SU-DHL-6 (cell line): ENCODE measurements around the gene ARHGAP10.
"Not testable (repeated sequence)": the region's sequence is repeated elsewhere in the genome, so short reads cannot be mapped to it uniquely, and the experiment has no call there.

Source experiments
- H2AFZ ChIP-seq: fragments of 200-600 bp; sonication (generic); 2 replicates; pipeline ENCODE4 v1.6.1; 2014; ENCODE audit warnings: low read depth, mild to moderate bottlenecking, moderate library complexity, mixed read lengths, antibody characterized with exemption, low read length; ENCODE audit not compliant: severe bottlenecking
- H3F3A ChIP-seq: fragments of 200-600 bp; shearing (Covaris generic); 2 replicates; pipeline ENCODE4 v1.6.0; 2016; ENCODE audit warnings: antibody characterized with exemption, mild to moderate bottlenecking; ENCODE audit not compliant: insufficient read depth
- H3K27ac ChIP-seq: fragments of 200-600 bp; sonication (generic); 2 replicates; pipeline ENCODE4 v1.5.1; 2016; ENCODE audit warnings: low read depth, mild to moderate bottlenecking, low read length, moderate library complexity, mixed read lengths
- H3K27me3 ChIP-seq: fragments of 200-600 bp; sonication (generic), shearing (Covaris generic); 2 replicates; pipeline ENCODE4 v1.6.0; 2014; ENCODE audit warnings: mild to moderate bottlenecking, low read length
- H3K36me3 ChIP-seq: fragments of 200-600 bp; sonication (generic); 2 replicates; pipeline ENCODE4 v1.6.1; 2014; ENCODE audit warnings: mild to moderate bottlenecking, low read length, mixed read lengths
- H3K4me2 ChIP-seq: fragments of 300-600, 200-600 bp; shearing (Covaris generic), sonication (generic); 2 replicates; pipeline ENCODE4 v1.6.0; 2014; ENCODE audit warnings: low read length, low read depth, mild to moderate bottlenecking; ENCODE audit not compliant: poor library complexity, severe bottlenecking
- H3K4me3 ChIP-seq: fragments of 200-600 bp; sonication (generic); 2 replicates; pipeline ENCODE4 v1.5.1; 2014; ENCODE audit warnings: antibody characterized with exemption, low read length, mild to moderate bottlenecking, mixed read lengths; ENCODE audit not compliant: insufficient read depth, poor library complexity, severe bottlenecking
- H3K79me2 ChIP-seq: fragments of 200-600 bp; sonication (generic); 2 replicates; pipeline ENCODE4 v1.6.1; 2014; ENCODE audit warnings: mild to moderate bottlenecking, low read length, moderate library complexity; ENCODE audit not compliant: insufficient read depth
- H3K9ac ChIP-seq: fragments of 200-600 bp; sonication (generic); 2 replicates; pipeline ENCODE4 v1.7.0; 2014; ENCODE audit warnings: mild to moderate bottlenecking, low read length
- H3K9me2 ChIP-seq: fragments of 200-600 bp; sonication (generic); replicated peaks from 2 replicates; pipeline ENCODE4 v1.6.1; 2014; ENCODE audit warnings: low read length; ENCODE audit not compliant: insufficient read depth
- H3K9me3 ChIP-seq: fragments of 200-600 bp; sonication (generic); 2 replicates; pipeline ENCODE4 v1.6.1; 2014; ENCODE audit warnings: low read length, mixed read lengths; ENCODE audit not compliant: insufficient read depth
- H4K20me1 ChIP-seq: fragments of 200-600 bp; sonication (generic); 2 replicates; pipeline ENCODE4 v1.6.1; 2014; ENCODE audit warnings: low read depth, mild to moderate bottlenecking, antibody characterized with exemption, low read length, moderate library complexity, mixed read lengths
- CTCF ChIP-seq: fragments of 200-600 bp; sonication (generic); IDR thresholded peaks from one replicate; pipeline ENCODE4 v1.5.1; 2017; ENCODE audit warnings: antibody characterized with exemption, mild to moderate bottlenecking, low read length, moderate library complexity; ENCODE audit not compliant: insufficient read depth, poor library complexity, severe bottlenecking
- EZH2phosphoT487 ChIP-seq: fragments of 200-600 bp; sonication (generic), shearing (Covaris generic); conservative IDR thresholded peaks from 2 replicates; pipeline ENCODE4 v1.6.1; 2018; ENCODE audit warnings: mild to moderate bottlenecking, antibody characterized with exemption, low read length, moderate library complexity, mixed read lengths

Gene ARHGAP10

GRCh38 chr4:148079961-148080360 is 348.1 kb downstream of the ARHGAP10 start:
- H3K9me3 ChIP-seq: peaks cover 4% of the 10 kb centered on the region
- H2AFZ ChIP-seq: no peak overlapping the region
- TF ChIP-seq EZH2phosphoT487: no peak
- no peak for TF ChIP-seq CTCF
- no peak overlapping the region for H3K4me2 ChIP-seq
- no peaks in the 10 kb centered on the region for H3K27me3 ChIP-seq
- no peak overlapping the region for H3K4me3 ChIP-seq
- H3K36me3 ChIP-seq: no peaks in the 10 kb centered on the region
- no peaks in the 10 kb centered on the region for H4K20me1 ChIP-seq
- H3K79me2 ChIP-seq: no peaks in the 10 kb centered on the region
- H3K27ac ChIP-seq: no peak overlapping the region
- H3K9me2 ChIP-seq: no peaks in the 10 kb centered on the region
- no peak overlapping the region for H3K9ac ChIP-seq
- H3F3A ChIP-seq: no peaks in the 10 kb centered on the region

- H3K79me2 ChIP-seq: no peaks in the 10 kb centered on the region
- no peaks in the 10 kb centered on the region for H3K9me3 ChIP-seq
- H3K9me2 ChIP-seq: no peaks in the 10 kb centered on the region
- H3K27ac ChIP-seq: no peak overlapping the region
- TF ChIP-seq EZH2phosphoT487: no peak
- TF ChIP-seq CTCF: no peak
- no peaks in the 10 kb centered on the region for H3F3A ChIP-seq
- no peak overlapping the region for H3K4me2 ChIP-seq
- H2AFZ ChIP-seq: no peak overlapping the region
- H3K27me3 ChIP-seq: no peaks in the 10 kb centered on the region
- H3K9ac ChIP-seq: no peak overlapping the region
- no peak overlapping the region for H3K4me3 ChIP-seq
- no peaks in the 10 kb centered on the region for H3K36me3 ChIP-seq
- H4K20me1 ChIP-seq: no peaks in the 10 kb centered on the region
These were observed 349.4 kb downstream of the ARHGAP10 start for GRCh38 chr4:148081267-148081666.

- Histone ChIP-seq H3K27me3 (no peaks in the 10 kb centered on the region), H3K79me2 (no peaks in the 10 kb centered on the region), H3F3A (no peaks in the 10 kb centered on the region), H3K4me3 (no peak overlapping the region), H3K36me3 (no peaks in the 10 kb centered on the region), H3K4me2 (no peak overlapping the region), H3K9me3 (no peaks in the 10 kb centered on the region), H3K27ac (no peak overlapping the region), H4K20me1 (no peaks in the 10 kb centered on the region), H3K9me2 (no peaks in the 10 kb centered on the region), H3K9ac (no peak overlapping the region), H2AFZ (no peak overlapping the region)
- TF ChIP-seq EZH2phosphoT487 (no peak), CTCF (no peak)
These were observed 349.9 kb downstream of the ARHGAP10 start for GRCh38 chr4:148081745-148082144.

GRCh38 chr4:148083073-148083472 is 351.2 kb downstream of the ARHGAP10 start:
- not testable (repeated sequence) for H3K4me2 ChIP-seq, H4K20me1 ChIP-seq, H2AFZ ChIP-seq, H3K27me3 ChIP-seq, H3K9me3 ChIP-seq, H3K79me2 ChIP-seq, H3K27ac ChIP-seq, H3K4me3 ChIP-seq, H3K9ac ChIP-seq, H3K36me3 ChIP-seq, H3F3A ChIP-seq, H3K9me2 ChIP-seq
